ENCODE results near the gene PPIP5K2. TPM values are rescaled to one million over a fixed set of nuclear protein-coding genes. Genes with fewer than 3 reads are reported as not detected.

Gene PPIP5K2
- total RNA-seq, 1 experiment from 2014 or later: 29.7 TPM

DNA sequence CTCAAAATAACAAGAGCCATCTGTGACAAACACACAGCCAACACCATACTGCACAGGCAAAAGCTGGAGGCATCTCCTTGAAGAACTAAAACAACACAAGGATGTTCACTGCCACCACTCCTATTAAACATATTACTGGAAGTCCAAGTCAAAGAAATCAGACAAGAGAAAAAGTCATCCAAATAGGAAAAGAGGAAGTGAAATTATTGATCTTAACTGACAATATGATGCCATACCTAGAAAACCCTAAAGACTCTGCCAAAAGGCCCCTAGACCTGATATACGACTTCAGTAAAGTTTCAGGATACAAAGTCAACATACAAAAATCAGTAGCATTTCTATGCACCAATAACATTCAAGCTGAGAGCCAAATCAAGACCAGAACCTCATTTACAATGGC, 108.5 kb downstream of the PPIP5K2 start:
- Histone ChIP-seq H3K4me3 (ENCODE audit: insufficient read depth, low read depth, low read length) (no peak overlapping the region), H3K36me3 (replicated peaks; ENCODE audit: control insufficient read depth, insufficient read depth, low read length) (no peaks in the 10 kb centered on the region), H3K27me3 (ENCODE audit: control insufficient read depth, insufficient read depth, low read length) (no peaks in the 10 kb centered on the region)
- no peak for DNase-seq

GRCh38 chr5:103232393-103232999, 112.4 kb downstream of the PPIP5K2 start:
- Histone ChIP-seq H3K27me3 (ENCODE audit: control insufficient read depth, insufficient read depth, low read length) (no peaks in the 10 kb centered on the region), H3K4me3 (ENCODE audit: insufficient read depth, low read depth, low read length) (no peak overlapping the region), H3K36me3 (replicated peaks; ENCODE audit: control insufficient read depth, insufficient read depth, low read length) (no peaks in the 10 kb centered on the region)
- DNase-seq: no peak

GRCh38 chr5:103234239-103234975, 114.3 kb downstream of the PPIP5K2 start:
- no peak overlapping the region for H3K4me3 ChIP-seq (ENCODE audit: insufficient read depth, low read depth, low read length)
- DNase-seq: no peak

GRCh38 chr5:103235891-103236290, 115.8 kb downstream of the PPIP5K2 start:
- Histone ChIP-seq H3K27me3 (ENCODE audit: control insufficient read depth, insufficient read depth, low read length) (no peaks in the 10 kb centered on the region), H3K4me3 (ENCODE audit: insufficient read depth, low read depth, low read length) (no peak overlapping the region), H3K36me3 (replicated peaks; ENCODE audit: control insufficient read depth, insufficient read depth, low read length) (no peaks in the 10 kb centered on the region)
- no peak for DNase-seq

More at GRCh38 chr5:103234239-103234975, 114.3 kb downstream of the PPIP5K2 start:
- Histone ChIP-seq H3K36me3 (replicated peaks; ENCODE audit: control insufficient read depth, insufficient read depth, low read length) (no peaks in the 10 kb centered on the region), H3K27me3 (ENCODE audit: control insufficient read depth, insufficient read depth, low read length) (no peaks in the 10 kb centered on the region)

DNA sequence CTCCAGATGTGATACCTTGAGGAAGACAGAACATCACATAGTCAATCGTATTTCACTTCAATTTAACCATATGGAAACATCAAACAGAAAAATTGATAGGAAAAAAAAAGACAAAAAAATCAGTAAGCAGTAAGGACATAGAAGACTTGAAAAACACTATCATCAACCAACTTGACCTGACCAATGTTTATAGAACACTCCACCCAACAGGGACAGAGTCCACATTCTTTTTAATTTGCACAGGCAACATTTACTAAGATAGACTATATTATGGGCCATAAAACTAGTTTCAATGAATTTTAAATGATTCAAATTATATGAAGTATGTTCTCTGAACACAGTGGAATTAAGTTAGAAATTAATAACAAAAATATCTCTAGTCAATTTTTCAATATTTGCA, 117.7 kb downstream of the PPIP5K2 start:
- H3K36me3 ChIP-seq (replicated peaks; ENCODE audit: control insufficient read depth, insufficient read depth, low read length): no peaks in the 10 kb centered on the region
- H3K4me3 ChIP-seq (ENCODE audit: insufficient read depth, low read depth, low read length): no peak overlapping the region
- no peaks in the 10 kb centered on the region for H3K27me3 ChIP-seq (ENCODE audit: control insufficient read depth, insufficient read depth, low read length)
- DNase-seq: no peak

DNA sequence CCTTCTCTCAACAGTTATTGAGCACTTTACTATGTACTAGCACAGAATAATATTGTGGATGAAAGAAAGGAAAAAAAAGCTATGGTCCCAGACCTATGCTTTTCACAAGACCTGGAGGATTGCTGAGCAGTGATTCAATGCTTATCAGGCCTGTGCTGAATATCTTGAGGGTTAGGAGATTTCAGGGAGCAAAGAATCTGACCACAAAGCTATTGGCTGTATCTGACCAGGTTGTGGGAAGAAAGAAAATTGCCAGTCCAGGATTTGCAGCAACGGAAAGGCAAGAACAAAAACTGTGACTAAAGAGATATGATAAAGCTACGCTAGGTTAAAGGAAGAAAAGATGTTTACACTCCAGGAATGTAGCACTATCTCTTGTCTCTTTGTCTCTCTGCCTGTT, 123.6 kb downstream of the PPIP5K2 start:
- DNase-seq: no peak
- Histone ChIP-seq H3K4me3 (ENCODE audit: insufficient read depth, low read depth, low read length) (no peak overlapping the region), H3K27me3 (ENCODE audit: control insufficient read depth, insufficient read depth, low read length) (no peaks in the 10 kb centered on the region), H3K36me3 (replicated peaks; ENCODE audit: control insufficient read depth, insufficient read depth, low read length) (no peaks in the 10 kb centered on the region)

DNA sequence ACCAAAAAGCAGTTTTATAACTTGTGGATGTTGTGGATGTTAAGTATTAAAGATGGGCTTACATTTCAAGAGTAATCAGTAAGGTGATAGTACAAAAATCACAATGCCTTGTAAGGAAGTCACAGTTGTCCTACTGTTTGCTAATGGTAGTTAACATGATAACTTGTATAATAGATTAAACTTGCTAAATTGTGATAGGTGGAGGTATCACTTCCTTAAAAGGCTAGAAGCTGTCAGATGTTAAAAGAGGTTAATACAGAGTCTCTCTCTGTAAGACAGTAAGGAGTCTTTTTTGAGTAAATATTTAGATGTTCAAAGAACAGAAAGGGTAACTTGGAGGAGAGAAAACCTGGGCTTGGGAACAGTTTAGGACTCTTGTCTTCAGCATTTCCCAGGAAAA, 124.3 kb downstream of the PPIP5K2 start:
- no peak overlapping the region for H3K4me3 ChIP-seq (ENCODE audit: insufficient read depth, low read depth, low read length)
- no peaks in the 10 kb centered on the region for H3K36me3 ChIP-seq (replicated peaks; ENCODE audit: control insufficient read depth, insufficient read depth, low read length)
- no peak for DNase-seq

DNA sequence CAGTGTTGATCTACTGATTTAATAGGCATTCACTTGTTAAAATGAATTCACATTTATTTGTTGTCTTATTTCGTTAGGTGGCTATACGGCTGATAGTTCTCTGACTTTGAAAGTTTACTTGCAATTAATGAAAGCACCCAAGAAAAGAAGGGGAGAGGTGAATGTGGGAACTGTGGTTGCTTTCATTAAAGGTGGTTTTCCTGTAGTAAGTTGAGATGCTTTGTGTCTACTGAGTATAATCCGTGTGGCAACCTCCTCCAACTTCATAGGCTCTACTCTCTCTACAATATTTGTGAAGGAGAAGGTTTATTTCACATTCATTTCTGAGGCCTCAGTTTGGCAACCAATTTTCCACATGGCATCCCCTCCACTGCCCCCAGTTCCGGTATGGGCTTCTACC, 125.7 kb downstream of the PPIP5K2 start:
- no peak for DNase-seq
- no peaks in the 10 kb centered on the region for H3K36me3 ChIP-seq (replicated peaks; ENCODE audit: control insufficient read depth, insufficient read depth, low read length)
- H3K4me3 ChIP-seq (ENCODE audit: insufficient read depth, low read depth, low read length): no peak overlapping the region
- H3K27me3 ChIP-seq (ENCODE audit: control insufficient read depth, insufficient read depth, low read length): no peaks in the 10 kb centered on the region

More for the DNA sequence above, 124.3 kb downstream of the PPIP5K2 start:
- no peaks in the 10 kb centered on the region for H3K27me3 ChIP-seq (ENCODE audit: control insufficient read depth, insufficient read depth, low read length)

DNA sequence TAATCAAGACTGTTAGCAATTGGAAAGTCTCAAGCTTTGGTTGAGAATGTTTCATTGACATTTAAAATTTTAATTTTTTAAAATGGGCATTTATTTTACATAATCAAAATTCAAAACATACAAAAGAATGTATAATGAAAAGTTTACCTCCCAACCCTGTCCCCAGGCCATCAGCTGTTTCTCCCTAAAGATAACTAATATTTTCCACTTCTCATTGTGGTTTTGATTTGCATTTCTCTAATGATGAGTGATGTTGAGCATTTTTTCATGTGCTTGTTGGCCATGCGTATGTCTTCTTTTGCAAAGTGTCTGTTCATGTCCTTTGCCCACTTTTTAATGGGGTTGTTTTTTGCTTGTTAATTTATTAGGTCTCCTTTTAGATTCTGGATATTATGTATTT, 127.0 kb downstream of the PPIP5K2 start:
- no peak for DNase-seq
- H3K36me3 ChIP-seq (replicated peaks; ENCODE audit: control insufficient read depth, insufficient read depth, low read length): no peaks in the 10 kb centered on the region
- no peak overlapping the region for H3K4me3 ChIP-seq (ENCODE audit: insufficient read depth, low read depth, low read length)
- no peaks in the 10 kb centered on the region for H3K27me3 ChIP-seq (ENCODE audit: control insufficient read depth, insufficient read depth, low read length)

DNA sequence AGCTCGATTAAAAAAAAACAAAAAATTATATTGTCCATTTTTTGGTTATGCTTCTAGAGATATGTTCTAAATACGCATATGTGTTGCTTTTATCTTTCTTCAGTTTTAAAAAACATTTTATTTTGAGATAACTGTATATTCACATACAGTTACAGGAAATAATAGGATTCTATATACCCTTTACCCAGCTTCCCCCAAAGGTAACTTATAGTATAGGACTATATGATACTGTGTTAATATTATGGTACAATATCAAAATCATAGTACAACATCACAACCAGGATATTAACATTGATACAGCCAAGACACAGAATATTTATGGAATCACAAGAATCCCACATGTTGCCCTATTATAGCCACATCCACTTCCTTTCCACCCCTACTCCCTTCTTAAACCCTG, 129.0 kb downstream of the PPIP5K2 start:
- H3K36me3 ChIP-seq (replicated peaks; ENCODE audit: control insufficient read depth, insufficient read depth, low read length): no peaks in the 10 kb centered on the region
- DNase-seq: no peak
- H3K27me3 ChIP-seq (ENCODE audit: control insufficient read depth, insufficient read depth, low read length): no peaks in the 10 kb centered on the region
- no peak overlapping the region for H3K4me3 ChIP-seq (ENCODE audit: insufficient read depth, low read depth, low read length)

- Histone ChIP-seq H3K4me3 (ENCODE audit: insufficient read depth, low read depth, low read length) (no peak overlapping the region), H3K36me3 (replicated peaks; ENCODE audit: control insufficient read depth, insufficient read depth, low read length) (no peaks in the 10 kb centered on the region), H3K27me3 (ENCODE audit: control insufficient read depth, insufficient read depth, low read length) (no peaks in the 10 kb centered on the region)
- DNase-seq: no peak
Observed at GRCh38 chr5:103254921-103255320, 134.8 kb downstream of the PPIP5K2 start.

GRCh38 chr5:103255691-103256090, 135.6 kb downstream of the PPIP5K2 start:
- Histone ChIP-seq H3K36me3 (replicated peaks; ENCODE audit: control insufficient read depth, insufficient read depth, low read length) (no peaks in the 10 kb centered on the region), H3K27me3 (ENCODE audit: control insufficient read depth, insufficient read depth, low read length) (no peaks in the 10 kb centered on the region), H3K4me3 (ENCODE audit: insufficient read depth, low read depth, low read length) (no peak overlapping the region)
- DNase-seq: no peak

GRCh38 chr5:103256178-103256577, 136.1 kb downstream of the PPIP5K2 start:
- no peak for DNase-seq
- H3K27me3 ChIP-seq (ENCODE audit: control insufficient read depth, insufficient read depth, low read length): no peaks in the 10 kb centered on the region
- no peak overlapping the region for H3K4me3 ChIP-seq (ENCODE audit: insufficient read depth, low read depth, low read length)
- no peaks in the 10 kb centered on the region for H3K36me3 ChIP-seq (replicated peaks; ENCODE audit: control insufficient read depth, insufficient read depth, low read length)

- Histone ChIP-seq H3K27me3 (ENCODE audit: control insufficient read depth, insufficient read depth, low read length) (no peaks in the 10 kb centered on the region), H3K4me3 (ENCODE audit: insufficient read depth, low read depth, low read length) (peak within 1 kb of the TSS; percentile 91), H3K36me3 (replicated peaks; ENCODE audit: control insufficient read depth, insufficient read depth, low read length) (no peaks in the 10 kb centered on the region)
- peak; percentile 89 for DNase-seq
Observed at GRCh38 chr5:103258368-103258956, 138.4 kb downstream of the PPIP5K2 start, which contains the start of gene MACIR. MACIR (plus strand) TSS chr5:103258763; CDS start chr5:103275920, 17,157 bp downstream.

Data from H7 (cell line).